Measurements from ENCODE around the gene INIP.

INIP gene

DNA sequence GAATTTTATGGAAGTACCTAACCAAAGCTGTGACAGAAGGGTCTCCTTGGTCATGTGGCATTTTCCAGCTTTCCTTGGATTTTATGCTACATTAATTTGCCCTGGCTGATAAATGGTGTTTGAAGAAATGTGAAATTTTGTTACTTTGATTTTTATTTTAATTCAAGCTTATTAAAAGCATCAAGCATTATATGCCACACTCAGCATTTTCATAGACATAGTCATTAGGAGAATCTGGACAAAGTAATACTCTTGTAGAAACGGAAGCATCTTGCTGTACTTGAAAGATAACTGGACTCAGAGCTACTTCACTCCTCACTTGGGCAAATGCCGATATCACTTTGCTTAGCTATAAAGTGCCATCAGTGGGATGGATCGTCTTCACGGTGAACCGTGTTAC, 54.2 kb downstream of the INIP start:
- no peak for DNase-seq (ENCODE audit: low read depth)
- no peak overlapping the region for H3K4me3 ChIP-seq (ENCODE audit: low read depth, low read length)
- TF ChIP-seq, protein P1, sequence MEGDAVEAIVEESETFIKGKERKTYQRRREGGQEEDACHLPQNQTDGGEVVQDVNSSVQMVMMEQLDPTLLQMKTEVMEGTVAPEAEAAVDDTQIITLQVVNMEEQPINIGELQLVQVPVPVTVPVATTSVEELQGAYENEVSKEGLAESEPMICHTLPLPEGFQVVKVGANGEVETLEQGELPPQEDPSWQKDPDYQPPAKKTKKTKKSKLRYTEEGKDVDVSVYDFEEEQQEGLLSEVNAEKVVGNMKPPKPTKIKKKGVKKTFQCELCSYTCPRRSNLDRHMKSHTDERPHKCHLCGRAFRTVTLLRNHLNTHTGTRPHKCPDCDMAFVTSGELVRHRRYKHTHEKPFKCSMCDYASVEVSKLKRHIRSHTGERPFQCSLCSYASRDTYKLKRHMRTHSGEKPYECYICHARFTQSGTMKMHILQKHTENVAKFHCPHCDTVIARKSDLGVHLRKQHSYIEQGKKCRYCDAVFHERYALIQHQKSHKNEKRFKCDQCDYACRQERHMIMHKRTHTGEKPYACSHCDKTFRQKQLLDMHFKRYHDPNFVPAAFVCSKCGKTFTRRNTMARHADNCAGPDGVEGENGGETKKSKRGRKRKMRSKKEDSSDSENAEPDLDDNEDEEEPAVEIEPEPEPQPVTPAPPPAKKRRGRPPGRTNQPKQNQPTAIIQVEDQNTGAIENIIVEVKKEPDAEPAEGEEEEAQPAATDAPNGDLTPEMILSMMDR (IDR thresholded peaks at IDR 0.05; ENCODE audit: control insufficient read depth, extremely low read depth, insufficient read depth), result no peak

DNA sequence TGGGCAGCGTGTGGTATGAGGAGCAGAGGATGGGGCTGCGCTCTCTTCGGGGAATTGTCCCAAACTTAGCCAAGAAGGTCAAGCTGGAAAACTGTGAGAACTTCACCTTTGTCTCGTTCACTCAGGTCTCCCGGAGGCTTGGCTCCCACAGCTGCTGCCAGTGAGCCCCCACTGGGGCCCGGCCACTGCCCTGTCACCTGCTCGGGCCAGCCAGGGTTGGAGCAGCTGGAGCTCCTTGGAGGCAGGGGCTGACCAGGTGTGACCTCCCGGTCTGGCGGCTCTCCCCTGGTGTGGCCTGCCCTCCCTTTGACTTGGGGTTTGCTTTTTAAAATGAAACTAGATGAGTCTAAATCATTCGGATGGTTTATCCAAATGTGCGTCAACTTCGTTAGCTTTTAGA, 58.0 kb downstream of the INIP start:
- TF ChIP-seq, protein P1 (IDR thresholded peaks at IDR 0.05; ENCODE audit: control insufficient read depth, extremely low read depth, insufficient read depth), result no peak
- H3K4me3 ChIP-seq (ENCODE audit: low read depth, low read length), result no peak overlapping the region

DNA sequence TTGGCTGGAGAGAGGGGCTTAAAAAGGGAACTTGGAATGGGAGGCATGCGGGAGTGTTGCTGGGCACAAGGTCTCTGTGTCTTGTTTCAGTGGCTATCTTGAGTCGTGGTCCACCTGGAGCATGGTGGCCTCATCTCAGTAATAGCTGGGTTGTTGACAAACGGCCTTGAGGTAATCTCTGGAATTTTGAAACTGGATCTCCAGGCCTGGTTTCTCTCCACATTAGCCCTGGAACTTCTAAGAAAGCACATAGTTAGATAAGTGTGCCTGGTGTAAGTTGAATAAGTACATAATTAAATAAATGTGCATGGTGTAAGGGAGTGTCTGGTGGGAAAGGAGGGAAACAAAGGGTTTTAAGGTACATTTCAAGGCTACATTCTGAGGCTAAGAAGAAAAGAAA, 62.2 kb downstream of the INIP start:
- TF ChIP-seq, protein P1 (IDR thresholded peaks at IDR 0.05; ENCODE audit: control insufficient read depth, extremely low read depth, insufficient read depth), result no peak
- no peak for DNase-seq (ENCODE audit: low read depth)
- no peak overlapping the region for H3K4me3 ChIP-seq (ENCODE audit: low read depth, low read length)

More for the DNA sequence above, 58.0 kb downstream of the INIP start:
- DNase-seq (ENCODE audit: low read depth), result no peak

DNA sequence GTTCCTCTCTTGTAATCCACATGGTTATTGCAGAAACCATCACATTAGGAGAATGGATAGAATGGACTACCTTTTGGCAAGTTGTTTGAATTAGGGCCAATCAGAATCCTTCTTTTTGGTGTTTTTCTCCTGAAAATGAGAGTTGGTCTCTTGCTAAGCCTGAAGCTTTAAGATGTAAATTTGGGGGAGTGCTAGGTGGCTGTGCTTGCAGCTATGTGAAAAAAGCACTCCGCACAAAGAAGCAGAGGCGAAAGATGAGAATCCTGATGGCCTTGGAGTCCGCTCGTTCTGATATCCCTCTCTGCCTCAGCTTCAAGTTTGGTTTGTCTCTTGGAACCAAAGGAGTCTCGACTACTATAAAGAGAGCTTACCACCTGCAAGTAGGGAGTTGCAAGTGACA, 63.6 kb downstream of the INIP start:
- no peak for DNase-seq (ENCODE audit: low read depth)
- TF ChIP-seq, protein P1 (IDR thresholded peaks at IDR 0.05; ENCODE audit: control insufficient read depth, extremely low read depth, insufficient read depth), result no peak
- H3K4me3 ChIP-seq (ENCODE audit: low read depth, low read length), result no peak overlapping the region

DNA sequence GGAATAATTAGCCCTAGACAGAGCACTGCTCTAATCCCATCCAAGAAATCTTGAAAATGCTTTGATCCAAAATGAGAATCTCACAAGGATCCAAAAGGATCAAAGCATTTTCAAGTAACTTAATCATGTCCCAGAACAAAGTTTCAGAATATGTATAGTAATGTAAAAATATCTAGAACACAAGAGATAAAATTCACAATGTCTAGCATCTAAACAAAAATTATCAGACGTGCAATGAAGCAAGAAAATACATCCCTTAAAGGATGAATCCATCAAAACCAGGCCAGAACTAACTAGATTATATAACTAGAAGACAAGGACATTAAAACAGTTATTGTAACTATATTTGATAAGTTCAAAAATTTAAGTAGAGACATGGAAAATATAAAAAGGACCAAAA, 69.3 kb downstream of the INIP start:
- no peak for DNase-seq (ENCODE audit: low read depth)
- no peak overlapping the region for H3K4me3 ChIP-seq (ENCODE audit: low read depth, low read length)
- TF ChIP-seq, protein P1 (IDR thresholded peaks at IDR 0.05; ENCODE audit: control insufficient read depth, extremely low read depth, insufficient read depth), result no peak

DNA sequence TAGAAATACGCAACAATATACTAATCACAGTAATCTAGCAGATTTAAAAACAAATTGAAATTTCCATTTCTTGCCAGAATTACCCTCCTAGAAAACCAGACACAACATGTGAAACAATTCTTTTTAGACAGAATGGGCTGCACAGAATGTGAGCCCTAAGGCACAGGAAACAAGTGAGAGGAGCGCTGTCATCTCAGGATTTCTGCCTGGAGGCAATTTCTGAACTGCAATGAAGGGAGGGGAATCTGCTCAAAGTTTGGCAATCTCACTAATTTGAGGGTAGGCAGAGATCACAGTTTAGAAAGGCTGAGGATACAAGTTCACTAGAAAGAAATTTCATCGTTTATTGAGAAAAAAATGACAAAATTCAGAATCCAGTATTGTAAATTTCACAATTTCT, 70.3 kb downstream of the INIP start:
- no peak for DNase-seq (ENCODE audit: low read depth)
- H3K4me3 ChIP-seq (ENCODE audit: low read depth, low read length), result no peak overlapping the region
- TF ChIP-seq, protein P1 (IDR thresholded peaks at IDR 0.05; ENCODE audit: control insufficient read depth, extremely low read depth, insufficient read depth), result no peak

DNA sequence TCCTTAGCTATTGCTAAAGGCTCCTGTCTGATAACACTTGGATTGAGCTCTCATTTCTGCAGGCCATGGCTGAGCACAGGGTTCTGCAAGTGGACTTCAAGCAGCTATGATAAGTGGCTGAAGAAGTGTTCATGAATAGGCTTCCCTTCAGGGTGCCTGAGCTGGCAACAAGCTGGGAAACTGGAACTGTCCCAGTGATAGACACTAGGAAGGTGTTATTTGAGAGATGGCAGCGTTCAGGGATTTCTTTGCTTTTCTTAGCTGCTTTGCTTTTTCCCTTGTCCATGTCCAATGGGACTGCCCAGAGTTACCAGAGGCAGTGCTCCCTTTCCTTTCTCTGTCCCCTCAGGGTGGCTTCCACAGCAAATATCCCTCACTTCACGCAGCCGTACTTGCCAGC, 75.8 kb downstream of the INIP start:
- H3K4me3 ChIP-seq (ENCODE audit: low read depth, low read length), result no peak overlapping the region
- TF ChIP-seq, protein P1 (IDR thresholded peaks at IDR 0.05; ENCODE audit: control insufficient read depth, extremely low read depth, insufficient read depth), result no peak
- DNase-seq (ENCODE audit: low read depth), result no peak

Data from LNCaP clone FGC (cell line).